ENCODE data around the gene FTCD.
"Not testable (repeated sequence)": the region's sequence is repeated elsewhere in the genome, so short reads cannot be mapped to it uniquely, and the experiment has no call there.

Gene FTCD

DNA sequence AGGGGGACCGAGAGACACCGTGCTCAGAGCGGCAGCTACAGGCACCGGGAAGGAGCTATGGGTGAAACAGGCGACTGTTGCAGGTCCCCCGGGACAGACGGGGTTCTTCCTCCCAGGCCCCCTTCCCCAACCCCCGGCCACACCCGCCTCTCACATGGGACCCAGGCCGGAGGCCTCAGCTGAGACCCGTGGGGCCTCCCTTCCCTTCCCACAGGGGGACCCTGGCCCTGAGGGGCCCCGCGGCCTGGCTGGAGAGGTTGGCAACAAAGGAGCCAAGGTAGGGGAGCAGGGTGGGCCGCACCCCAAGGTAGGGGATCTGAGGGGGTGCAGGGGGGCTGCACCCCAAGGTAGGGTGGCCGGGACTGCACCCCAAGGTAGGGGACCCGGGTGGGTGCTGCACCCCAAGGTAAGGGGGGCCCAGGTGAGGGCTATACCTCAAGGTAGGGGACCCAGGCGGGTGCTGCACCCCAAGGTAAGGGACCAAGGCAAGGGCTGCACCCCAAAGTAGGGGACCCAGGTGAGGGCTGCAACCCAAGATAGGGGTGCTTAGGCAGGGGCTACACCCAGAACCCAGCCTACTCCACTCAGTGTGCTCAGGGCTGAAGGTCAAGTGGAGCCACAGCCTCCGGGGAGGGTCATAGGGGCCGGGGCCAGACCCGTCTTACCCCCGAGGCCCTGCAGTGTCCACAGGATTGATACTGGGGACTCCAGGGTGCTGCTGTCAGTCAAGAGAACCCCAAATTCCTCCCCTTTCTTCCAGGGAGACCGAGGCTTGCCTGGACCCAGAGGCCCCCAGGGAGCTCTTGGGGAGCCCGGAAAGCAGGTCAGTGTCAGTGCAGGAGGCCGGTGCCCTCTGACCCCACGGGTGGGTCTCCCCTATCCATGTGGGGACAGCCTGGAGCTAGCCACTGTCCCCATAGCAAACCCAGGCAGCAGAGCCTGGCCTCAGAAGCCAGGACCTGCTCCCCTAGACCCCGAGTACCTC is 34.8 kb downstream of the FTCD start:
- no peak for DNase-seq

GRCh38 chr21:46119637-46120271 is 35.6 kb downstream of the FTCD start:
- DNase-seq, result no peak

DNA sequence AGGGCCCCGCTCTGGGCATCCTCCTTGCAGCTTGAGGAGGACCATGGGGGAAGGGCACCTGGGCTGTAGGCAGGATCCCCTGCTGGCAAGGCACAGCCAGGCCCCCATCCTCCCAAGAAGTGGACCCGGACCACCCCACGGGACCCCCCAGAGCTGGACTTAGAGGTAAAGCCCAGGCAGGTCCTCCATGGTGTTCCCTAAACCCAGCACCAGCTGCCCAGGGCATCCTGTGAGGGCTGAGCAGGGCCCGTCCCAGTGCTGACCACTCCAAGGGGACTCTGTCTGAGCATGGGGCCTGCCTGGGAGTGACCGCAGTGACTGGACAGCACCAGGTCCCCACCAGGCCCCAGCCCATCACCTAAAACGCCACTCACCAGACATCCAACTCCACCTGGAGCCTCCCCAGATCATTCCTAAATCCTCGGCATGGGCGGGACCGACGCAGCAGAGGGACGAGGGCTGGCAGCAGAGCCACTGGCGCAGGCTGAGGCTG is 36.2 kb downstream of the FTCD start:
- no peak for DNase-seq

DNA sequence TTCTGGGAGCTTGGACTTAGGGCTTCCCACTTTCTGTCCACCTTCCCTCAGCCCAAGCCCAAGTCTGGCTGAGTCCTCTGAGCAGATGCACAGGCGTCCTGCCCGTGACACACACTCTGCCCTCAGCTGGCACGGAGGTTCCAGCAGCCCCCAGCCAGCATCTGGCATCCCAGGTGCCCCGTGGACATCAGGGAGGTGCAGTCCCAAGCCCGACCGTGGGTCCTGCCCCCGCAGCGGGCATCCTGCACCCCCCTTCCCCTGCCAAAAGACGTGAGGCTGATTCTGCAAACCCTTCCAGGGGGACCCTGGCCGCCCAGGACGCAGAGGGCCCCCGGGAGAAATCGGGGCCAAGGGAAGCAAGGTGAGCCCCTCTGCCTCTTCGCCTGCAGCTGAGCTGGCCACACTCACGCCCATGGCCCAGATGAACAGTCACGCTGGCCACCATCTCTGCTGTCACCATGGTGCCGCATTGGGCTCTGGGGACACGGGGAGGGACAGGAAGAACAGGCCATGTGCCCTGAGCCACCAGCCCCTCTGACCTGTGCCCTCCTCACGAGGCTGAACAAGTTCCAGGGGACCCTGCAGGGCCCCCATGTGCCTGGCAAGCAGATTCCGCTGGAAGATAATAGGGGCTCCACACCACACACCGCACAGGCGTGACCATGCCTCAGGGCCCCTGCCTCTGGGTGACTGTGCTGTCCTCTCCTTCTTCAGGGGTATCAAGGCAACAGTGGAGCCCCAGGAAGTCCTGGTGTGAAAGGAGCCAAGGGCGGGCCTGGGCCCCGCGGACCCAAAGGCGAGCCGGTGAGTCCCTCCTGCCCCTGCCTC is 36.8 kb downstream of the FTCD start:
- no peak for DNase-seq

DNA sequence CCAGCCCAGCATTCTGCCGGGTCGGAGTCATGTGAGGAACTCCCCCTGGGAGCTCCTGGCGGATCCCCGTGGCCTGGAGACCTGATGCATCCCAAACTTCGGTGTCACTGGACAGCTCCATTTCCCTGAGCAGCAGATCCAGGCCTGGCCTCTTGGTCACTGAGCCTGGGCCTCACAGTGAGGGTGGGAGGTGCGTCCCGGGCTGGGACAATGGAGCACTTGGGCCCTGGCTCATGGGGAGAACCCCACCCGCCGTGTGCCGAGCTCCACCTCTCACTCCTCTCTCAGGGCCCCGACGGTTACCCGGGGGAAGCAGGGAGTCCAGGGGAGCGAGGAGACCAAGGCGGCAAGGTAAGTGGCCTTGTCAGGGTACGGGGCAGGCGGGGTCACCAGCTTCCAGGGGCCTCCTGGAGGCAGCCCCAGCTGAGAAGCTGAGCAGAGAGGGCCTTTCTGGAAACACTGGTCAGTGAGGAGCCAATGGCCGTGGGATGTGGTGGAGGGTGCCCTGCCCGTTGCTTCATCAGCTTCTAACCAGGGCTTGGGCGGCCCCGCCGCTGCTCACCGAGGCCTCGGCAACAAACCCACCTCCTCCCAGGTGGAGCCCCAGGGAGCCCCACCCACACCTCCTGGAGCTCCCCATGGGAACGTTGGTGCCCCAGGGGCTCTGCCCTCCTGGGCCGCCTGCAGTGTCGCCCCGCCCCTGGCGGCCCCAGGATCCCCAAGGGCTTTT is 37.6 kb downstream of the FTCD start:
- DNase-seq, result no peak

GRCh38 chr21:46116776-46117585 is 38.4 kb downstream of the FTCD start:
- DNase-seq, result no peak

DNA sequence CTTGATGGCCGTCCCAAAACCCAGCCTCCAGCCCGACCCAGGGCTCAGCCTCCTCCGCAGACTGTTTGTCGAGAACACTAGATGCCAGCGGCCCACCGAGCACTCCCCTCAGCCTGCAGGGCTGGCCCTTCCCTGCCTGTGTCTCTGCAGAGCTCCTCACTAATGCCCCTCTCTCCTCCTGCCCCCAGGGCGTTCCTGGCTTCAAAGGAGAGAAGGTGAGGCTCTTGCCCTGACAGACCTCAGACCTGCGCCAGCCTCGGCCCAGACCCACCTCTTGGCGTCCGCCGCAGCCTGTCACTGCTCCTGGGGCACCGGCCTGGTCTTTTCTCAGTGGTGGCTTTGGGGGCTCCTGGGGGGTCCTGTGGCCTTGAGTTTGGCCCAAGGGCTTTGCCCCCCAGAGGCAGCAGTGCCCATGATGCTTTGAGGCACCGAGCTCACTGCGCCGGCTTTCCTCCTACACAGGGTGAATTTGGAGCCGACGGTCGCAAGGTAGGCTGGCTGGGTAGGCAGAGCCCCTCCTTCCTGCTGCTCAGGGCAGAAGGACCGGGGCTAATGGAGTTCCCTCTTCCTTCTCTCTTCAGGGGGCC is 39.1 kb downstream of the FTCD start:
- no peak for DNase-seq

GRCh38 chr21:46115441-46116188 is 39.8 kb downstream of the FTCD start:
- no peak for DNase-seq

GRCh38 chr21:46114963-46115362 is 40.4 kb downstream of the FTCD start:
- DNase-seq, result no peak

GRCh38 chr21:46113497-46114176 is 41.7 kb downstream of the FTCD start:
- DNase-seq, result no peak

DNA sequence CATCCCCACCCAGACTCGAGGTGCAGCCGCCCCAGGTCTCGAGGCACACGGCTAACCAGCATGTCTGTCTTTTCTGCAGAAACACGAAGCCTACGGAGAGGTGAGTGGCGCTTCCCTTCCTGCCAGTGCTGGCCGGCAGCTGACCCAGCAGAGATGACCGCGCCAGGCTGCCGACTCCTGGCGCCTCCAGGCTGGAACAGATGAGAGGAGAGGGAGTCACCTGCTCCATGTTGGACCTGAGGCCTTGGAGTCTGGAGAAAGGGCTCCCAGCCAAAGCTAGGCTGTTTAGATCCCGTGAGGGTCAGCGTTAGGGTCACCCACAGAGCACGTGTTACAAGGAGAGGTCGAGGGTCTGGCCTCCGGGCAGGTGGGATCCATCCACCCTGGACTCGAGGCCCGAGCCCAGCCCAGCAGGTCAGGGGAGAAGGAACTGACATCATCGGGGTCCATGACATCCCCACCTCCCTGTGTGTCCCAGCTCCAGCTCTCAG is 42.6 kb downstream of the FTCD start:
- no peak for DNase-seq

- DNase-seq, result no peak
Observed at GRCh38 chr21:46111857-46112724, 43.3 kb downstream of the FTCD start.

GRCh38 chr21:46111193-46111571 is 44.2 kb downstream of the FTCD start:
- DNase-seq, result no peak

DNA sequence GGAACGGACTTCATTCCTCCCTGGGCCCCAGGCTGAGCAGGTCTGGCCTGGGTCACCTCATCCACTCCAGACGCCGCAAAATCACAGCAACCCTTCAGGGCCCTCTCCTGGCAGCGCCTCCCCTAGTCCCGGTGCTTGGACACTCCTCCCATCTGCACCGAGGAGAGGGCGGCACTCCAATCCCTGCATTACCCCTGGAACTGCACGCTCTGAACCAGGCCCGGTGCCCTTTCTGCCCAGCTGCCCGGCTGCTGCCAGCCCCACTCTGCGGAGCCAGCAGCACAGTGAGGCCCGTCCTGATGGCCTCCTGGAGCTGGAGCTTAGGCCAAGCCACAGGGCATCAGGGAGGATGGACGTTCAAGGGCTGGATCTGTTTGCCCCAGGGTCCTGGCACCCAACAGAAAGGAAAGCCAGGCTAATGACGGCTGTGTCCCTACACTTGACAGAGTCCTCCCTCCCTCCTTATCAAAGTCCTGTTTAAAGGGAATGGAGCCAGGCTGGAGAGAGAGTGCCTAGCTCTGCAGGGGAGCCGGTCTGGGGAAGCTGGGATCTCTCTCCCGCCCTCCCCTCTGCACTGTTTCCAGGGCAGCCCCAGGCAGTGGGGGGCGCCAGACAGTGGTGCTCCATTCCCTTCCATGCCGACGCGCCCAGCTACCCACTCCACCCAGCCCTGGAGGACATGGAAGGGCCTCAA is 44.7 kb downstream of the FTCD start:
- DNase-seq, result no peak

DNA sequence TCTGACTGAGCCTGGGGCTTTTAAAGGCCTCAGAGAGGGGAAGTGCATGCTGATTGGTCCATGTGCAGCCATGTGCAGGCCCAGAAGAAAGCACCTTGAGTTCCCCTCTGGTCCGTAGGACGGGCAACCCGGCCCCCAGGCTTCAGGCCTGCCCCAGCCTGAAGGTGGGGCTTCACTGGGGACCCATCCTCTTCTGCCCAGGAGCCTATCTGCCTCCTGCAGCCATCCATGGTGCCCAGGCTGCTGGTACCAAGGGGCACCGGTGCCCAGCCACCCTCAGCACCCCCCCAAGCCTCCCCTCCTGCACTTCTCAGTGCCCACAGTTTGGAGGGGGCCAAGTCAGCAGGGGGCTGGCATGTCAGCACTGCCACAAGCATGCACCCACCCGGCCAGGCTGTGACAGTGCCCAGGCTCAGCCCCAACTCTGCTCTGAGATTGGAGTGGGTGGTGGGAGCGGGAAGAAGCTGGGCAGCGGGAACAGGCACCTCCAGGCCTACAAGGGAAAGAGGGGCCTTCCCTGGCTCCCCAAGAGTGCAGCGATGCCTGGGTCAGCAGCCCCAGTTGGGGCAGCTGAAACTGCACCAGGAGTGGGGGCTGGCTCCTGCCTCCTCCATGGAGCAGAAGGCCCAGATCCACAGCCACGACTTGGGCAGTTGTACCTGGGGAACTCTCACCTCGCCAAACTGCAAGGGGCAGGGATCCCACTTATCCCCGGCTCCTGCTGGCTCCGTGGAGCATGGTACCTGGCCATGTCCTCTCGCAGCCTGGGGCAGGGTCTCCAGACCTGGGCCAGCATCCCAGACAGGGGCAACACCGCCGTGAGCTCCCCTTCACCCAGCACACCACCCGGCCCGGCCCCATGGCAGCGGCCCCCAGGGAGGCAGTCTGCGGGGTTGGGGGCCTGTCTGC is 45.8 kb downstream of the FTCD start:
- no peak for DNase-seq

GRCh38 chr21:46108827-46109312 is 46.5 kb downstream of the FTCD start:
- no peak for DNase-seq

DNA sequence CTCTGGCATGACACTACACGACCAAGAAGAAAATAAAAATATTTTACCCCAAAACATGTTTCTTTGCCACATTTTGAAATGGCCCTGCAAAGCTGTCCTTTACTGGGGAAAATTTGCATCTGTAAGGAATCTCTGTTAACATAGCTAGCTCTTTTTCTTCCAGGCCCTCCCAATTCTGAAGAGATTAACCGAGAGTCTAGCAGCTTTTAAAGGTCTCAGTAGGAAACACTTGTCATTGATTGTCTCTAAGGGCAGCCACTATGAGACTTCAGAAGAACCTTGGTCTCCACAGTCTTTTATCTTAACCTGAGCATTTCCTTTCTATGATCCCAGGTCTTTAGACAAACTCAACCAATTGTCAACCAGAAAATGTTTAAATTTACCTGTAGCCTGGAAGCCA is 48.0 kb downstream of the FTCD start:
- not testable (repeated sequence) for DNase-seq

All from CD4-positive, alpha-beta T cell treated with Interferon gamma for 1 hour (primary cell).